ENCODE results near the gene NT5DC4.

NT5DC4 gene

GRCh38 chr2:112788653-112789052, 67.8 kb downstream of the NT5DC4 start:
- DNase-seq: no peak
